ENCODE results near the gene ARHGAP31.

- TF ChIP-seq CTCF (IDR thresholded peaks at IDR 0.05) (no peak), EP300 (IDR thresholded peaks at IDR 0.05) (no peak)
Observed at GRCh38 chr3:119413603-119414280, 119.6 kb downstream of the ARHGAP31 start.

Data from tibial nerve (tissue), 4 donors.